A204.1 (cell line): ENCODE results near the gene ACAP2.

ENCODE experiments used
- FAIRE-seq: peaks from 2 replicates; lab custom pipeline; 2012; peaks lifted over from hg19 to GRCh38; lab: Jason Lieb, UNC

Gene ACAP2

DNA sequence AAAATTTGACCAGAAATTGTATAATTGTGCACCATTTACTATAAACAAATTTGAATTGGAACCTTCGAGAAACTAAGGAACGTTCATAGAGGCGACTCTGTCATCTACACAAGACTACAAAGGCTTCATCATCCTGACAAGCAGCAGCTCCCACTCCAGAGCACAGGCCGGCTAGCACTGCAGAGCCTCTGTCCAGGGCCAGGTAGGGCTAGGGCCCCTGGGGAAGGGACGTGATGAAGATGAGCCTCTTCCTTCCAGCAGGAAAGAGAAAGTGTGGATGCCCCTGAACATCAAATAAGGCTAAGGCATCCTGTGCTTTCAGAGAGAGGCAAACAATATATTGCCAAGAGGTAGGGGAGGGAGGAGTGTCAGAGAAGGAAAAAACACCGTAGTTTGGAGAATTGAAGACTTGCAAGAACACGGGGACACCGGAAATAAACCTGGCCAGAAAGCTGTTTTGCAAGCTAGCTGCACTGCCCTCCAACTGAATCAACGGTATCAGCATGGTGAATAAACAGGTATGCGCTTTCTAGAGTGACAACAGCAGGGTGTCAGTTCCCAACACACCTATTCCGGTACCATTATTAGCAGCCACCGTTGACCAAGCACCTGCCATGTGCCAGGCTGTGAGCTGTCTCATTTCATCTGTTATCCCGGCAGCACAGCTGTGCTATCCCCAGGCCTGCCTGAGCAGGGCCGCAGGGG, 184.2 kb downstream of the ACAP2 start:
- no peak for FAIRE-seq

DNA sequence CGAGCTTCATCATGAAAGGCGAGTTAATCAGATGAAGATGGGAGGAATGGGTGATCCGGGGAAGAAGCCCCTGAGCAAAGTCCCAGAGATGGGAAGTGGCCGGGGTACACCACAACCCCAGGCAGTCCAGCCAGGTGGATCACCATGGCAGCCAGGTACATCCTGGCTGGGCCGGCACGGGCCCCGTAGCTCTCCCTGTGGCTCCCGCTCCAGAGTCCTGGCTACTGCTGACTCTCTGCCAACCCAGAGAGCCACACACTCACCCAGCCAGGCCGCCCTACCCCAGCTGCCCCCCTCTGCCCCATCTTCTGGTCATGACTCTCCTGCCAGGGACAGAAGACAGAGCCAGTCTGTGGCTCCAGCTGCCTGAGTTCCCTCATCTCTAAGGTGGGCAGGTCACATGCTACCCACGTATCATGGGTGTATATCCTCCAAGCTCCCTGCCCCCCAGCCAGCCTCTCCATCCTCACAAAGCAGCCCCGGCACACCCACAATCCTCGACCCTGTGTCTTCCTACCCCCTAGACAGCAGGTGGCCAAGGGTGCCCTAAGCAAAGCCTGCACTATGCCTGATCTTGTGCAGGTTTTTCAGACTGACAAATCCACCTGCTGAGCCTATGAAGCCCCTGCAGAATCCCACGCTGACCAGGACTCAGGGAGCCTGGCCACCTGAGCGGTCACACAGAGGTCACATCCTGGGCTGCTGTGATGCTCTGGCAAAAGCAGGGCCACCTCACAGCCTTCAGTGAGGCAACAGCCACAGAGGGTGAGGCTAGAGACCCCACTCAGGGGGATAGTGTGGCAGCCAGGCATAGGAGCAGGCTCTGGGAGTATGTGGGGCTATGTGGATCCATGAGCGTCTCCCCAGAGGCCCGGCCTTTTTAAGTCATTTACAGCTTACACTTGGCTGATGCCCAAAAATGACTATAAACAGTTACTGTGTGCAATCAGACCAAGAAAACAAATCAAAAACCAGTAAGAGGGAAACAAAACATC, 185.1 kb downstream of the ACAP2 start:
- no peak for FAIRE-seq

DNA sequence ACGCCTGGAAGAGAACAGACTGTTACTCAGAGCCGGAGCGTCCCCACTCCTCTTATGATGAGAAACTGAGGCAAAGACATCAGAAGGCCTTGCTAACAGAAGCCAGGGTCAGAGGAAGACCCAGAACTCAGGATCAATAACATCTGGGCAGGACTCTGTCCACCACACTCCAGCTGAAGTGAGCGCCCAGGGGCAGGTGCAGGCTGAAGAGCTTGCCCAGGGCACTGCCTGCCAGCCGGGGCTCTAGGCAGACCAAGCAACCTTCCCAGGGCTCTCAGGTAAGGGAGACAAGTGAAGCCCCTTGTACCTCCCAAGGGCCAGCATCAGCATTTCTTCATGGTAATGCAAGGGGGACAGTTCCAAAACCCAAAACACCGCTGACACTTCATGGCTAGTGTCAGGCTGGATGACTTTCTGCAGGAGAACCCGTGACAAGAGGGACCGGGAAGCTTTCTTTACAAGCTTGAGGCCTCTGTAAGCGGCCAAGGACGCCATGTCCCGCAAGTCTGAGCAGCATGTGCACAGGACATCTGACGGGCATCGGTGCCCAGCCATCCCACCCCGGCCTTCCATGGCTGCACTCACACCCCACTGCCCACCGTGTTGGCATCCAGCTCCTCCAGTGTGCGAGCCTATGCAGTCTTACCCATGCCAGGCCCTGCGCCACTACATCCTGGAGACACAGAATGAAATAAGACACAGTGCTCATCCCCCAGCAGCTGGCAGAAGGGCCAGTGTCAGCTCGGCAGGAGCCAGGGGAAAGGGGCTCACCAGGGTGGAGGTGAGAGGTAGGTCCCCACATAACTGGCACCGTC, 186.0 kb downstream of the ACAP2 start:
- FAIRE-seq = no peak

DNA sequence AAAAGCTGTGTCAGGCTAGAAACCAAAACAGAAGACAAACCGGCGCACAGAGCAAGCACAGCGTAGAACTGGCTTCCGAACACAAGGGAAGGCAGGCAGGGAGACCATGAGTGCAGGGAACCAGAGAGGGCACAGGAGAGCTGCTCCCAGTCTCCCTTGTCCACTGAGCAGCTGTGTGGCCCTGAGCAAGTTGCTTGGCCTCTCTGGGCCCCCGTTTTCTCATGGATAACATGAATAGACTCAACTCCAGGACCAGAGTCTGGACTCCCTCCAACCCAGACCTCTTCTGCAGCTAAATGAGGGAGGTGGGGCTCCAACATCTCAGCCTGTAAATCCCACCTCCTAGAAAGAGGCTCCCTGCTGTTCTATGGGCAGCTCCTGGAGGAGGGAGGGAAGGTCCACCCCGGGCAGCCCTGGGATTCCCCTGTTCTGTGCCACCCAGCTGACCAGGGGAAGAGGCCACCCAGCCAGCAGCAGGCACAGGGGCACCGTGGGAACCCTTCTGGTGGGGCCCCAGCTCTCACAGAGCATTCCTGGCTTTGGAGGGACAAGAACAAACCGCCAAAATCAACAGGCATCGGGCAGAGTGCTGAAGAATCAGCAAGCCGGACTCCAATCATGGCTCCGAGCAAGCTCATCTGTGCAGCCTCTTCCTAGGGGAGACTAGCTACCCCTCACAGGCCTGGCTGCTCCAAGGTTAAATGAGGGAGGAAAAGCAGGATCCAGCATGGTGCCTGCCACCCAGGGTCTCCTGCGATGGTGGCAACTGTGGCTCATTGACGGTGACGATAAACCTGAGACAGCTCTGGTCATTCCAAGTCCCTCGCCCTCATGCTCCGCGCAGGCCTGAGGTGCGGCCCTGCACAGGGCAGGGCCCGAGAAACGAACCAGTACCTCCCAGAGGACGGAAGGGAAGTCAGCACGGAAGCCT, 187.0 kb downstream of the ACAP2 start:
- no peak for FAIRE-seq

DNA sequence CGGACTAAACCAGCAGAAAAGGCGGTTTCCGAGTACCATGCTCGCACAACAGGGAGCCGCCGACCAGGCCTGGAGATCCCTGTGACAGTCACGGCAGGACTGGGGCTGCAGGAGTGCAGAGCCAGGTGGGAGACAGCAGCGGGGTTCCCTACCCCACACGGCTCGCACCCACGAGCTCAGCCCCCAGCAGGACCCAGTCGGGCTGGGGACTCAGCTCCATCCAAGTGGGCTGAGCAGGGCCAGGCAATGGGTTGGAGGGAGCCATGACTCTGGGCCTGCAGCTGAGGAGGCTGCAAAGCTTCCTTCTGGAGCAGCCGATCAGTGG, 187.7 kb downstream of the ACAP2 start:
- FAIRE-seq = no peak

DNA sequence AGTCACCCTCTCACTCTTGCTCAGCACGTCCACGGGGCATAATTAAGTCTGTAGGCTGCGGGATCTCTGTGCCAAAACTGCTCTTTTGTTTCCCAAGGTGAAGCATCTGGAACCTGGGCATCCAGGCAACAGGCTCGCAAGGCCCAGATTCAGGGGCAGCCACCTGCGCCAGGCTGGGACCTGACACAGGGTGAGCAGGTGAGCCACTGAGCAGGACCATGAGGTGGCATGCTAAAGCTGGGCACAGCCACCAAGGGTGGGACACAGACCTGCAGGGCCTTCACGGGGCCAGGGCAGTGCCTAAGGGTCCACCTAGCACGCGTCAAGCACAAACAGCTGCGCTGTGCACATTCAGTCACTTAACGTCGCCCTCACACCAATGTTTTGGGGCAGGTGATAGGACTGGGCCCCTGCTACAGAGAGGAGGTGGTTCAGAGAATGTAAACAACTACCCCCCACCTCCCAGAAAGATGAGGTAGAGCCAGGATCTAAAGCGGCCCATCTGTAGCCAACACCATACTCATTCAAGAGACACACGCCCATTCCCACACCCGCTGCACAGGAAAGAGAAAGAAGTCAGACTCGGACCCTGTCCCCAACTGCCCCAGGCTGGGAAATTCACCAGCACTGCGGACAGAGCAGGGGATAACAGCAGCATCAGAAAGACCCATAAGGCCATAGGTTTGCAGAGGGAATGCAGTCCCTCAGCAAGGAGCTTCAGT, 188.2 kb downstream of the ACAP2 start:
- no peak for FAIRE-seq

DNA sequence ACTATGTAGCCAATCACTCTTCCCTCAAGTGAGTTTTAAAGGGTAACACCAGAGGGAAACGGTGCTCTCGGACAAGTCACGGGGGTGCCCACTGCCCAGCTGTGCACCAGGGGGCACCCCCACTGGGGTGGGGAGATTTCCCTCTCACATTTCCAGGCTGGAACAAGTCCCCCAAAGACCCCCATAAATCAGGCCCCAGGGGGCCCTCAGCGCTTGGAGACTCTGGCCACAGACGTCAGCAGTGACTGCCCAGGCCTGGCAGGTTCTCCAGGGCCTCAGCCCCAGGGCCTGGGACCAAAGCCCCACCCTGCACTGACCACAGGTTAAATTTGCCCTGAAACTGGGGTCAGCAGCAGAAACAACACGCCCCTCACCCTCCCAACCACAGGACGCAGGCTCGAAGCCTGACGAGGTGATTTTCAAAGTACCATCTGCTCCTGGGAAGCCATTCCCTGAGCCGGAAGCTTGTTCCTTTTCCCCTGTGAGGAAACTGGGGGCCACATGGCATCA, 188.8 kb downstream of the ACAP2 start:
- no peak for FAIRE-seq

DNA sequence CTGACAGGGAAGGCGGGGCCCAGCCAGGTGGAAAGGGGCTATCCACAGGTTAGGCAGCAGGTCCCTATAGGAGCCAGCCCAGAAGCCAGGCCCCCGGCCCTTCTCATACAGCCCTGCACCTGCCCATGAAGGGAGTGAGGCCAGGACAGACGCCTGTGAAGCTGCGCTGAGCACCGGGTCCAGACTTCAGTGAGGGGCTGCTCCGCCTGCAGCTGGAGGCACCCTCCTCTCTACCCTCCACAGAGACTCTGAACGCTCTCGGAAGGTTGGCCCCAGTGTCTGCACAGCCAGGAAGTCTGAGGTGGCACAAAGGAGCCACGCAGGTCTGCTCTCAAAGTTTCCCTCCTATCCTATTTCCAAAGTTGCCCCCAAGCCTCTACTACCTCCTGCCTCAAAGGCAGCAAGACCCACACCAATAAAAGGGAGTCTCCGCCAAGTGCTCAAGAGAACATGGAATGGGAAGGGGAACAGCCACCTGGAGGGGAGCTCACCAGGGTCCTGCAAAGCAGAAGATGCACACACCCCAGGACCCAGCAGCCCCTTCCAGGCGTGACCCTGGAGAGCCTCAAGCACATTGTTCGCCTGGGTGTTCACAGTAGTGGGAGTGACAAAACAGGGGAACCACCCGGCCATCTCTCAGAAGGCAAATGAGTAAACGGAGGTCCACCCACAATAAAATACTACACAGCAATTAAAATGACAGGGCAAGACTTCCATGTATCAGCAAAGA, 191.3 kb downstream of the ACAP2 start:
- FAIRE-seq = no peak

DNA sequence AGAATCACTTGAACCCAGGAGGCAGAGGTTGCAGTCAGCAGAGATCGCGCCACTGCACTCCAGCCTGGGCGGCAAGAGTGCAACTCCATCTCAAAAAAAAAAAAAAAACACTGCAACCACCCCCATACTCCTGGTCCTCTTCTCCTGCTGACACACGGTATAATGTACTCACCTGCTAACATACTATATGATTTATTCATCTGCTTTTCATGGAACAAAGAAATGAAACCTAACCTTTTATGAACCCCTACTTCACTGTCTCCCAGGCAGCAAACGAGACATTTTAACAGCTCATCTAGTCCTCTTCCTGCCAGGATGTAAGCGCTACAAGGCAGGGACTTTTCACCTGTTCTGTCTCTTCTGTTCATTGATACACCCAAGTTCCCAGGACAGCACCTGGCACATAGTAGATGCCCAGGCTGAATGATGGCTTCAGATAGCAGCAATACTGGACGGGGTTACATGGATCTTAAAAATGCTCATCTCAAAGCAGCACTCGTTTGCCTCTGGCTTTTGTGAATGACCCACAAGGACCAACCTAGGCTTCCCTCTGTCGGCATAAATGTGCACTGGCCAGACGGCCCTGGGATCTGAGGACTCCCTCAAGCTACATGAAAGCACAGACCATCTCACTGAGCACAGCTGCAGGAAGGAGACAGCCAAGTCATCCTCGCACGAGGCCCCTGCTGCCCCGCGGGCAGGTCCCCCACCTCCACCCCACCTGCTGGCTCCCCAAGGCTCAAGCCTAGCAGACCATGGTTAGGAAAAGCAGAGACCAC, 192.2 kb downstream of the ACAP2 start:
- no peak for FAIRE-seq

DNA sequence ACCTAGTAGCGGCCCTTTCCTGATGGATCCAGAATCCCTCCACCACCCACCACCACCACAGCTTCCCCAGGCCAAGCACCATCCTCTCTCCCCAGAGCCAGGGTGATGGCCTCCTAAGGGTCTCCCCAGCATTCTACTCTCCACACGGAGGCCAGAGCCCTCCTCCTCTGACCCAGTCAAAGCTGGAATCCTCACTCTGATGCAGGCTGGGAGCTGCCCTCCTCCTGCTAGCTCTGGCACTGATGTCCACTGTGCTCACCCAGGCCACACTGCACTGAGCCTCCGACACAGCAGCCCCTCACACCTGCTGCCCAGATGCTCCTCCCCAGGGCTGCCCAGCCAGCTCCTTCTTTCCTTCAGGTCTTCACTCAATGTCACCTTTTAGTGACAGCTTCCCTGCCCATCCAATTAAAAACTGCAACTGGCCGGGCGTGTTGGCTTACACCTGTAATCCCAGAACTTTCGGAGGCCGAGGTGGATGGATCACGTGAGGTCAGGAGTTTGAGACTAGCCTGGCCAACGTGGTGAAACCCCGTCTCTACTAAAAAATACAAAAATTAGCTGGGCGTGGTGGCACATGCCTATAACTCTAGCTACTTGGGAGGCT, 192.9 kb downstream of the ACAP2 start:
- no peak for FAIRE-seq

DNA sequence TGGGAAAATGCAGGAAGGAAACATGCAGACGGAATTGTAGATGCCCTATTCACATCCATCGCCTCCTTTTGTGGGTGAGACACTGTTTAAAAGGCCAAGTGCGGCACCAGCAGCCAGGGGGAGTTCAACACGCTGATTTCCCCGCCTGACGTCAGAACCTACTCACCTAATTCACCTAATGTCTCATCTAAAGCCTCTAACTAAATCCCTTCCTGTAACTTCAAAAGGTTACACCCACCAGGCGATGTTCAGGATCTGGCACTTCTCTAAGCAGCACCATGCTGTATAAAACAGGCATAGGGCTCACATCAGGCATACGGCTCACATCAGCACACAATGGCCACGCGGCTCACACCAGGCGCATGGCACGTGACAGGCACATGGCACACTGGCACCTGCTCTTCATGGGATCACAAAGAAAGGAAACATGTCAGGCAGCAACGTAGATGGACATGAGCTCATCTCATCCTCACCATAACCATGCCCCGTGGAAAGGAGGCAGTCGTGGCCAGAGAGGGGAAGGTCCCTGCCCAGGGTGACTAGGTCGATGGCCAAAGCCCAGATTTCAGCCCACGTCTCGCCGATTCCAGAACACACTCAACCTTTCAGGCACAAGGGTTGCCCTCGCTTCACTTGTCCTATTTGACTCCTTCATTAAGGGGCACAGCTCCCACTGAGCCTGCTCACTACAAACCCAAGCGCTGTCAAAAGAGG, 193.6 kb downstream of the ACAP2 start:
- FAIRE-seq = no peak

DNA sequence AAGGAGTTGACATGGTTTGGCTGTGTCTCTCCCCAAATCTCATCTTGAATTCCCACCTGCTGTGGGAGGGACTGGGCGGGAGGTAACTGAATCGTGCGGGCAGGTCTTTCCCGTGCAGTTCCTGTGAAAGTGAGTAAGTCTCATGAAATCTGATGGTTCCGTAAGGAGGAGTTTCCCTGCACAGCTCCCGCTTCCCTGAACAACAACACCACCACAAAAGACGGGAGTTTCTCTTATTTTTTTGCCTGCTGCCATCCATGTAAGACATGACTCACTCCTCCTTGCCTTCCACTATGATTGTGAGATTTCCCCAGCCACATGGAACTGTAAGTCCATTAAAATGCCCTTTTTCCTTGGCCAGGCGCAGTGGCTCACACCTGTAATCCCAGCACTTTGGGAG, 194.5 kb downstream of the ACAP2 start:
- FAIRE-seq = no peak

DNA sequence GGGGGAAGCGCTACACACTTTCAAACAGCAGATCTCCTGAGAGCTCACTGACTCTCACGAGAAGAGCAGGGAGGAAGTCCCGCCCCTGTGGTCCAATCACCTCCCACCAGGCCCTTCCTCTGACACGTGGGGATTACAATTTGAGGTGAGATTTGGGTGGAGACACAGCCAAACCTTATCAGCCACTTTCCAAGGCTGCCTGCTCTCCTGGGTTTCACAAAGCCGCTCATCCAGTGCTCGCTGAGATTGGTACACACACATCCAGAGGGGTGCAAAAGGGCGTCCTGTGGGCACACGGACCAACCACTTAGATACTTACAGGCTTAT, 195.0 kb downstream of the ACAP2 start:
- no peak for FAIRE-seq

DNA sequence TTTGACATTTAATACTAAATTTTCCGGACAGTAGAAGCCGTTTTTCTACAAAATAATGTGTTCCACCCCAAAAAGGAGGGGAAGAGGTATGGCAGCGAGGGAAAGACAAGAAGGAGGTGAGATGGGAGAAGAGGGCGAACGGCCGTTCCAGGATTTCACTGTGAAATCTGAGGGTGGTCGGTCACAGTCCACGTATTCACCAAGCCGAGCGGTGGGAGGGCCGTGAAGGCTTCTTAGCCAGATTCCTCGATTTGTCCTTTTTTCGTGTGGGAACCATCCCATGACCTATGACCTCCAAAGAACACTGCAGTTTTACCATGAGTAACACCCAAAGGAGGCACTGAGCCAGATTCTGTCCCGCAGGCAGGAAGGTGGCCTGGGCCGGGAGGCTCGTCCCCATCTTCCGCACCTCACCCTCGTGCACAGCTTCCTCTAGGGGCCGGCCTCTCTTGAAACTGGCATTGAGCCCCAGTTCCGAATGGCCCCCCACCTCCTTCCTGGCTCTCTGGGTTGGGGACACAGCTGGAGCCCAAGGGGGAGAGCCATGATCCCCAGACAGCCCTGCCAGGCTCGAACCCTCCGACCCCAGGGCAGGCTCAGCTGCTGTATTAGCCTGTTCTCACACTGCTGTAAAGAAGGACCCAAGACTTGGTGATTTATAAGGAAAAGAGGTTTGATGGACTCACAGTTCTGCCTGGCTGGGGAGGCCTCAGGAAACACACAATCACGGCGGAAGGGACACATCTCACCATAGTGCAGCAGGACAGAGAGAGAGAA, 195.5 kb downstream of the ACAP2 start:
- FAIRE-seq = no peak

DNA sequence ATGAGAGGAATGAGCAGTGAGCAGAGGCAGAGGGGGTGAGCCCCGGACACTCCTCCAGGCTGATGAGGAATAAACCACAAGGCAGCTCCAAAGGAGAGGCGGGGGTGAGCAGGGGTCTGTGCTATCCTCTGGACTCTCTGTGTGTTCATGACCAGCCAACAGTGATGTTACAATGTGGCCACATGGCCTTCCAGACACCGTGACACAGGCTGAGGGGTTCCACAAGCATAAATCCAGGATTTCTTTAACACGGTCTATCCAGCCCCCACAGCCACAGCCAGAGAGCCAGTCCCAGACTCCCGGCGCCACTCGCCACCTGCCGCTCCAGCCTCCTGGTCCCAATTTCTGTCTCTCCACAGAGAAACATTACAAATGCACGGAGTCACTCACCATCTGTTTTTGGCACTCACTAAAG, 196.2 kb downstream of the ACAP2 start:
- FAIRE-seq = no peak

DNA sequence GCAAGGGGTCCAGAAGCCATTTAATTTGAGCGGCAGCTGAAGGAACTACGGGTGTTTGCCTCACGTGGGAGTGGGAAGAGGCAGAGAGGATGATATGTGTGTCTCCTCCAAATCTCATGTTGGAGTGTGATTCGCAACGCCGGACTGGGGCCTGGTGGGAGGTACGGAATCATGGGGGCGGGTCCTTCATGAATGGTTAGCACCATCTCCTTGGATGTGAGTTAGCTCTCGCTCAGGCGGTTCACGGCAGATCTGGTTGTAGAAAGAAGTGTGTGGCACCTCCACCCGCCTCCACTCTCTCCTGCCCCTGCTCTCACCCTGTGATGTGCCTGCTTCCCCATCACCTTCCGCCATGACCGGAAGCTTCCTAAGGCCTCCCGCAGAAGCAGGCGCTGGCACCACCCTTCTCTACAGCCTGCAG, 197.3 kb downstream of the ACAP2 start:
- no peak for FAIRE-seq

DNA sequence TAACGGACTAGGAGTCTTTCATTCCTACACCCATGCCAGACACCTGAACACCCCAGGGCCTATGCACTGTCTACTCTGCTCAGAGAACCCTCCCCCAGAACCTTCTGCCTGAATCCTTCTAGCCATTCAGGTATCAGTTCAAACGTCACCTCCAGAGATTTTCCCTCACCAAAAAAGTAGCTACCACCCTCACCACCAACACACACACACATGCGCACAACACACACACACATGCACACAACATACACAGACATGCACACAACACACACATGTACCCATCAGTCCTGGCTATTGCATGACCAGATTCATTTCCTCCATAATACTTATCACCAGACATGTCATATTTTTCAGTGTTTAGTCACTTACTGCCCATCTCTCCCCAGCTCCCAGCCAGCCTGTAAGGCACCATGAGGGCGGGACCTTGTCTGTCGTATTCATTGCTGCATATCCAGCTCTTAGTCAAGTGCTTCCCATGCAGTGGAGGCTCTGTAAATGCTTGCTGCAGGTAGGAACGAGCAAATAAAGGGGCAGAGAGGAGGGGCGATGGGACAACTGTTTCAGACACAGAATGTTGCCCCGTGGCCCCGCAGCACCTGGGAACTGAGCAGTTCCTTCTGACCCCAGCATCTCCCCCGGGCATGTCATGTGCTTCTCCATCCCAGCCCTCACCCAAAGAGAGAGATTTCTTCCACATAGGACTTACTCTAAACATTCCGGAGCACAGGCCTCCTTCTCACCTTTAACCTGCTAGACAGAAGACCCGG, 201.0 kb downstream of the ACAP2 start:
- no peak for FAIRE-seq
